ENCODE data around the gene PLN.

Gene PLN

DNA sequence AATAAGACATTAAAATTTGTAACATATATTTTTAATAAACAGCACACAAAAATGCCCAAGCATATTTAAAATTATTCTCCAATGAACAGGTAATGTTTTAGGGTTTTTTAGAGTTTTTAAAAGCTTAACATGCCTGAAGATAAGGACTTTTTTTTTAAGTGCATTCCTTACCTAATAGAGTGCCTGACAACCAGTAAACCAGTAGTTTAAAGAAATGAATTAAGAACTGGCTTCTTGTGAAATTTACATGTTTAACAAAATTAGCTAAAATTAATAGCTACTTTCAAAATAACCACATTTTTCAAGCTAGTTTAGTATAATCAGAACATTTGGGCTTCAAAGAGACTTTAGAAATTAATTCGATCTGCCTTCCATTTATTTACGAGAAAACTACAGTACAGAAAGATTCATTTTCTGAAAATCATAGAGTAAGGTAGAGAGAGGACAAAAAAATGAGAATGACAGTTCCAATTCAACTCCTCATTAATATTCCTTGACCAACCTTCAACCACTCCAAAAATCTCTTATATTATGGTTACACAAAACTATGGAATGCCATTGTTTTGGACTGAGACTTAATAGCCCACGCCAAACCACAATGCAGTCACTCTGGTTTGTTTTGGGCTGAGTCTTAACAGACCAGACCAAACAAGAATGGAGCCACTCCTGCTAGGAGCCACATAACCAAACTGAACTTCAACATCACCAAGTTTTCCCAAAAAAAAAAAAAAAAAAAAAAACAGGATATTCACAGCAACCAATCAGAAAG is 5.7 kb upstream of the PLN start:
- DNase-seq, result no peak

DNA sequence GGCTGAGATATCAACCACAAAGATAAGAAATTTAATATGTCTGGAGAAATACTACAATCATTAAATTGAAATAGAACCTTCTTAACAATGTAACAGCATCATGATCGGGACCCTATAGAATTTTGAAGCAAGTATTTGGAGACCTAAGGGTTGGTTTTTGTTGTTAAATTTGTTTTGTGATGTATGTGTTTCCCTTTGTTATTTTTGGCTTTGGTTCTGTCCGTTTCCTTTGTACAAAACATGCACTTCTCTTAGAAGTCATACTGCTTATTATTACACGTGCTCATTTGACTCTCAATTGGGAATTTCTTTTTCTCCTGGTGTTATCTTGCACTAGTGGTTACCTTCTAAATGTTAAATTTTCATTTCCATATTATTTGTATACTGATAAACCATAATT is 4.0 kb upstream of the PLN start:
- no peak for DNase-seq

DNA sequence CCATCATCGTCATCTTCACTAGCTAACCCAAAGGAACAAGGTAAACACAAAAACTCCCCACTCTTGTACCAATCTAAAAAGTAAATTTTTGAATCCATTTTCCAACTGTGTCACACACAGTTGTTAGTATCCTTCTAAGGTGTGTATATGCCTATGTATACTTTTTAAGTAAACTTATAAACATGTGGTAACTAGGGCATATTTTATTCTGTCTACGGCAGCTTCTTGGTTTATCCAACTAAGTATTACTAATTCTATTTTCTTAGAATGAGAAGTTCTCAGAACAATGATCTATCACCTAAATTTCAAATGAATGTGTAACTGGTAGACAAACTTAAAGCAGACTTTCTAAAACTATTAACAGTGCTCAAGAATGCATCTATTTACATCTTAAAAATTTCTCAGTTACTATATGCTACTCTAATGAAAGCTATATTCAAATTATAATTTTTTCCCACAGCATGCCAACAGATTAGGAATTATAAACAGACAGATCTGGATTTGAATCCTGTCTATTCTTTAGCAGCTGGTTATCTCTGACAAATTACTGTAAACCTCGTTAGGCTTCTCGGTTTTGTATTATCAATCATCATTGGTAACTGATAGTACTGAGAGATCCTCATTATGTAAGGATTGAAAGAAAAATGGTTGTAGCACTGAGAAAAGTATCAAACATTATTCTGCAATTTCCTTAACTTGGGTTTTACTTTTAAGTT is 1.8 kb upstream of the PLN start:
- DNase-seq, result no peak

DNA sequence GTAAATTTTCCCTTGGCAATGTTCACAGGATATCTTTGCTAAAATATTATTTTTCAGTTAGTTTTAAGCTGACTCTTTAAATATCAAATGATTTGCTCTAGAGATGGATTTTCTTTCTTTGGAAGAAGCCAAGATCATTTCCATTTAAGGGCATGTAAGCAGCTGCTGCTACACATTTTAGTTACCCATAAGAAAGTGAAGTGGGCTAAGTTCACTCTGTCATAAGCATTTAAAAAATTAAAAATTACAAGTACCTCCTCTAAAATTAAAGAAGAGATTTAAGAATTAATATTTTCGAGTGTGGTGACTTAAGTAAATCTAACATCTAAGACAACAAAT is 1.2 kb upstream of the PLN start:
- DNase-seq, result no peak

DNA sequence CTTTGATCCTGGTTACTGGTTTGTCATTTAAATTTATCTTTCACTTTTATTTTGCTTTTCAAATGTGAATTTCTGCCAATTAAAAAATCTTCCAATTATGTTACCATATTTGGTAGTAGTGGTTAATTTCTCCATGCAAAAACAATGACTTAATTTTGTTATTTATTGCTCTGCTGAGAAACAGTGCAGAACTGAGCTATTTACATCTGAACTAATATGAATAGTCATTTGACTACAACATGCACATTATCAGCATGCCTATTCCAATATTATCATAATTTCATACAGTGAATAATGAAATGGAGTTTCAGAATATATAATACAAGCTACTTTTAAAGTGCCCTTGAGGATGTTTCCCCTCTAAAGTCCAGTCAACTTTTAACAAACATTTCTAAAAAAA is 517 bp downstream of the PLN start:
- no peak for DNase-seq

GRCh38 chr6:118551063-118552053 is 3.3 kb downstream of the PLN start:
- no peak for DNase-seq

DNA sequence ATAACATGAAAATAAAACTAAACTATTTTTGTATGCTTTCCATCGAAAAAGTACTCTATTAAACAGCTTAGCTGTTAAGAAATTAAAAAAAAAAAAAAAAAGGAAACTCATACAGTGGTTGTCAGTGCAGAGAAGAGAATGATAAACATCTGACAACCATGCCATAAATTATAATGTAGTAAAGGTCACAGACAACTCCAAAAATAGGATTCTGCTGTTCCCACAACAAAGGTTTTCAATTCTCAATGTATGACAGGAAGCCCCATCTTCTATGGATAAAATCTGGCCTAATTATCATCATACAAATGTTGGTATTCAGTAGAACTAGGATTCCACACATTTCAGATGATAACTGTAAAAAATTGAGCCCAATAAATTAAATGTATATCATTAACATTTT is 5.0 kb downstream of the PLN start:
- DNase-seq, result no peak

DNA sequence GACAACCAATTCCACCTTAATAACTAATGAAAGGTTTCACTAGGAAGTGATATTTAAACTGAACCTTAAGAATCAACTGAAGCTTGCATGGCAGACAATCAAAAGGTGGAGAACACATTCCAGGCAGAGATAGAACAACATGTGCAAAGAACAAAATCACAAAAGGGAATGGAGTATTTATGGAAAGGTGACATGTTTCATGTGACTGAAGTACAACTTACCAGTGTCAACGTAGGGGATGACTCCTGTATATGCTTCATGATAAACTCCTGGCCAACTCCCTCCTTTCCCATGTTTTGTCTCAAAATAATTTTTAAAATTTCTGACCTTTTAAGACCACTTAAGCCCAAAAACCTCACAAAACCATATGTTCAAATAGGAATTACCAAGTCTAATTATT is 6.6 kb downstream of the PLN start:
- DNase-seq, result no peak

- DNase-seq, result no peak
Measured at GRCh38 chr6:118558464-118559217, 10.5 kb downstream of the PLN start.

- no peak for DNase-seq
Measured at GRCh38 chr6:118559659-118560058, 11.6 kb downstream of the PLN start.

- DNase-seq, result no peak
Measured at GRCh38 chr6:118562248-118562647, 14.2 kb downstream of the PLN start.

- no peak for DNase-seq
Measured at GRCh38 chr6:118562959-118563358, 14.9 kb downstream of the PLN start.

DNA sequence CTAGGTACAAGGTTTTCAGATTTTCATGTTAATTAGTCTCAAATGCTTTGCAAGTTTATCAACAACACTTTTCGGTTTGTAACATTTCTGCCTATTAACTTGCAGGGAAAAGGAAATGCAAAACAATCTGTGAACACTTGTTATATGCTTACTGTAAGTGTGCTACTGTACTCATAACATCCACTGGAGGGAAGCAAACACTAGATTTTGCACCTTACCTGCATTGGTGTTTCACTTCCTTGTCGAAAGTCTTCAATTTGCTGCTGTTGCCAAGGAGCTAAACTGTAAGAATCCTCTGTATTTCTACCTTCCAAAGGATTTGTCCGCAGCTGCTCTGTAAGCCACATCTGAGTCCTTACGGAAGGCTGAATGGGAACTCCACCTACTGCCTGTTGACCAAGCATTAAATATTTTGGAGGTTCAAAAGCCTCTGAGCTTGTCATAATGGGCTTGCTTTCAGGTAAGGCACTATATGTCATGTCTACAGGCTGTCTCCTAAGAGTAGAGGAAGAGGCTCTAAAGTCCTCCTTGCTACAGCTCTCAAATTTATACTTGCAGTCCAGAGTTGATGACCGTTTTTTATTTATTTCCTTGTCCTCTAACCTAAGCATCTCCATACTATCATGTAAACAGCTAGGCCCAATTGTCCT is 17.3 kb downstream of the PLN start:
- no peak for DNase-seq

DNA sequence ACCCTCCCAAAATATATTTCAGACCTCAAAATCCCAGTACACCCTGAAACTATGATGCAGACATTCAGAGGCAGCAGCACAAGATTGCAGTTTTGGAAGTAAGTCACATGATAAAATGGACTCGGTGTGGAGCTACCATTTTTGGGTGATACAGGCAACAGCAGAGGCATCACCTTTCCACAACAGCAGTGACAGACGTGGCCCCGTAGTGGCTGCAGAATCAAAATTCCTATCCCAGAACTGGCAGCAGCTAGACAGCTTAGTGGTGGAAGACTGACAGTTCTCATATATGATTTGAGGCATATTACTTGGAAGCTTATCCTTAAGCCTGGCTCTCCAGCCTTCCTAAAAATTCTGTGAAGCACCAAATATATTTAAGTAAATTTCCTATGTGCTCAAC is 19.9 kb downstream of the PLN start:
- DNase-seq, result no peak

GRCh38 chr6:118569498-118569897 is 21.4 kb downstream of the PLN start:
- no peak for DNase-seq

- DNase-seq, result no peak
Measured at GRCh38 chr6:118571121-118571520, 23.0 kb downstream of the PLN start.

DNA sequence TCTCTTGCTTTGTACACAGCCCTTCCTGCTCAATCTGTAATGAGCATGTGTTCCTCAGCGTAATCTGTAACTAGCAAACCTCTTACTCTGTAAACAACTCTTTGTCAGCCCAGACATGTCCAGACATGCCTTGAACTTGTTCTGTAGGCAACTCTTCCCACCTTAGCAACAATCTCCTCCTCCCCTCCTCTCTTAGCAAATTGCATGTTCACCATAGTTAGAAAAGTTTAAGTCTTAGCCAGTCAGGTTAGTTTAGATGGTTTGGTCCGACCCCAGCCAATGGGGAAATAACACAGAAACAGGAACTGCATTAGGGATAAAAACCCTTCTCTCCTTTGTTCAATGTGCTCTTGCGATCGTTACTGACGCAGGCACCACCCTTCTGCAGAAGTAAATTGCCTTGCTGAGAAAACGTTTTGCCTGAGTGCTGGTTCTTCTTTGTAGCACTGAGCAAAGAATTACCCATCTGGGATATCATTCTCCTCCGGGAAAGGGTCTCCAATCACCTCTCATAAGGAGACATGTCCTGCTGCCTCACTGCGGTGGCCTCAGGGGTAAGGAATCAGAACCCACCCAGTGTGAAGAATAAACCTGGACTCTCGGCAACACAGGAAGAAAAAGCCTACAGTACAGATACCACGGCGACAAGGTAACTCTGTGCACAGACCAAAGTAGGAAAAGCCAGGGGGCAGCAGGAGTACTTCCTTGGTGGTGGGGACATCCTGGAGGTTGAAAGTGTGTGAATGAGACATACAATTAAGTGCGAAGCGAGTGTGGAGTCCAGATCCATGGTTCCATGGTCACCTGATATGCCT is 26.2 kb downstream of the PLN start:
- DNase-seq, result no peak

DNA sequence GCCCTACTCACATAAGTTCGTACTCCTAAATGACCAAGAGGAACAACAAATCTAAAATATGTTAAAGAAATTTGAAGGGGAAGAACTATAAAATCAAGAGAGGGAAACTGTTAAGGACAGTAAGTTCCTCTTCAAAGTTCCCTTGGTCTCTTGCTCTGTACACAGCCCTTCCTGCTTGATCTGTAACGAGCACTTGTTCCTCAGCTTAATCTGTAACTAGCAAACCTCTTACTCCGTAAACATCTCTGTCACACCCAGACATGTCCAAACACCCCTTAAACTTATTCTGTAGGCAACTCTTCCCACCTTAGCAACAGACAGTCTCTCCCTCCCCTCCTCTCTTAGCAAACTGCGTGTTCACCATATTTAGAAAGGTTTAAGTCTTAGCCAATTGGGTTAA is 29.9 kb downstream of the PLN start:
- no peak for DNase-seq

DNA sequence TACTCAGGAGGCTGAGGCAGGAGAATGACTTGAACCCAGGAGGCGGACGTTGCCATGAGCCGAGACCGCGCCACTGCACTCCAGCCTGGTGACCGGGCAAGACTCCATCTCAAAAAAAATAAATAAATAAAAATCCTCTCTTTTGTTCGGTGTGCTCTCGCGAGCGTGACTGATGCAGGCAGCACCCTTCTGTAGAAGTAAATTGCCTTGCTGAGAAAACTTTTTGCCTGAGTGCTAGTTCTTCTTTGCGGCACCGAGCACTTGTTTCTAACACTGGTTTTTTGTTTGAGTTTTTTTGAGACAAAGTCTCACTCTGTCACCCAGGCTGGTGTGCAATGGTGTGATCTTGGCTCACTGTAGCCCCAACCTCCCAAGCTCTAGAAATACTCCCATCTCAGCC is 30.5 kb downstream of the PLN start:
- DNase-seq, result no peak

DNA sequence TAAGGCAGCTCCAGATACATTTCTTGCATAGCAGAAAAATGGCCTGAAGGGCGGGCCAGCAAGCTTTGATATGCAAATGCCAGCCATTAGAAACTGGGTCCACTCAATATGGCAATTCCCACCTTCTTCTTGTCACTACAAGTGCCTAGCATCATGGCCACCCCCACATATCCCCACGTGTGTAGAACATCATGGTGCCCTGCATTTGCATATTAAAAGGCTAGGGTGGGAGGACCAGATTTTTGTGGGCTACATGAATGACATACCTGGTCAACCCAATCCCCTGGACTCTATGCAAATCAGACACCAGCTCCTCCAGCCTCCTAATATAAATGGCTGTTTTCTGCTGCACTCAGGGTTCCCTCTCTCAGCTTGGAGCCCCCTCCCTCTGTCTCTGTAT is 31.7 kb downstream of the PLN start:
- no peak for DNase-seq

Data from activated CD4-positive, alpha-beta T cell treated with anti-CD3 and anti-CD28 coated beads, Interleukin-2, amount 50 U/mL, for 48 hours (primary cell).